ENCODE results near the gene FAM219A.

The FAM219A gene

GRCh38 chr9:34403554-34404380 is 54.6 kb downstream of the FAM219A start:
- no peak overlapping the region for H3K4me3 ChIP-seq (ENCODE audit: low read depth, low read length)
- DNase-seq (ENCODE audit: low read depth) = peak; percentile 33
- in situ Hi-C loops (cut with HindIII; ENCODE audit: low sequenced_read_pairs) = no loop called here
- TF ChIP-seq, protein P1, sequence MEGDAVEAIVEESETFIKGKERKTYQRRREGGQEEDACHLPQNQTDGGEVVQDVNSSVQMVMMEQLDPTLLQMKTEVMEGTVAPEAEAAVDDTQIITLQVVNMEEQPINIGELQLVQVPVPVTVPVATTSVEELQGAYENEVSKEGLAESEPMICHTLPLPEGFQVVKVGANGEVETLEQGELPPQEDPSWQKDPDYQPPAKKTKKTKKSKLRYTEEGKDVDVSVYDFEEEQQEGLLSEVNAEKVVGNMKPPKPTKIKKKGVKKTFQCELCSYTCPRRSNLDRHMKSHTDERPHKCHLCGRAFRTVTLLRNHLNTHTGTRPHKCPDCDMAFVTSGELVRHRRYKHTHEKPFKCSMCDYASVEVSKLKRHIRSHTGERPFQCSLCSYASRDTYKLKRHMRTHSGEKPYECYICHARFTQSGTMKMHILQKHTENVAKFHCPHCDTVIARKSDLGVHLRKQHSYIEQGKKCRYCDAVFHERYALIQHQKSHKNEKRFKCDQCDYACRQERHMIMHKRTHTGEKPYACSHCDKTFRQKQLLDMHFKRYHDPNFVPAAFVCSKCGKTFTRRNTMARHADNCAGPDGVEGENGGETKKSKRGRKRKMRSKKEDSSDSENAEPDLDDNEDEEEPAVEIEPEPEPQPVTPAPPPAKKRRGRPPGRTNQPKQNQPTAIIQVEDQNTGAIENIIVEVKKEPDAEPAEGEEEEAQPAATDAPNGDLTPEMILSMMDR (IDR thresholded peaks at IDR 0.05; ENCODE audit: low read depth, low read length, missing control alignments) = peak; percentile 98

- no peak overlapping the region for H3K4me3 ChIP-seq (ENCODE audit: low read depth, low read length)
- DNase-seq (ENCODE audit: low read depth) = no peak
- in situ Hi-C loops (cut with HindIII; ENCODE audit: low sequenced_read_pairs) = no loop called here
Observed at GRCh38 chr9:34400686-34401602, 57.4 kb downstream of the FAM219A start.

GRCh38 chr9:34400275-34400674 is 58.1 kb downstream of the FAM219A start:
- in situ Hi-C loops (cut with HindIII; ENCODE audit: low sequenced_read_pairs) = no loop called here
- DNase-seq (ENCODE audit: low read depth) = no peak
- TF ChIP-seq, protein P1 (IDR thresholded peaks at IDR 0.05; ENCODE audit: low read depth, low read length, missing control alignments) = peak; percentile 25
- H3K4me3 ChIP-seq (ENCODE audit: low read depth, low read length) = no peak overlapping the region

More at GRCh38 chr9:34400686-34401602, 57.4 kb downstream of the FAM219A start:
- TF ChIP-seq, protein P1 (IDR thresholded peaks at IDR 0.05; ENCODE audit: low read depth, low read length, missing control alignments) = no peak

- in situ Hi-C loops (cut with HindIII; ENCODE audit: low sequenced_read_pairs) = no loop called here
- TF ChIP-seq, protein P1 (IDR thresholded peaks at IDR 0.05; ENCODE audit: low read depth, low read length, missing control alignments) = no peak
- DNase-seq (ENCODE audit: low read depth) = no peak
- no peak overlapping the region for H3K4me3 ChIP-seq (ENCODE audit: low read depth, low read length)
Observed at GRCh38 chr9:34399729-34400128, 58.6 kb downstream of the FAM219A start.

DNA sequence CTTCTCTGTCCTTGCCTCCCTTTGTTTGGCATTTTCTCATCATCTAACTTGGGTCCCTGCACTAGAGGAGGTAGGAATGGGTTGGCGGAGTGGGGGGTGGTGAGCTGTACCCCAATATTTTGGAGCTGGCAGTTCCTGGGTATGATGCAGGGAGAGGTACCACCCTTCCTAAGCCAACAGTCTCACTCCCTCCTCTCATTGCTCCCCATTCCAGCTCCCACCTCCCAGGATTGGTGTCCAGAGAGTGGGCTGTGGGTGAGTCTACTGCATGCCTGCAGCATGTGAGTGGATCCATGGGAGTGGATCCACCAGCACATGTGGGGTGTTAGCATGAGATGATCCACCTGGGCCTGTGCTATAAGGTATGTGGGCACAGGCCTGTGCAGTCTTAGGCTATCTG is 59.5 kb downstream of the FAM219A start:
- no peak for DNase-seq (ENCODE audit: low read depth)
- H3K4me3 ChIP-seq (ENCODE audit: low read depth, low read length) = no peak overlapping the region
- in situ Hi-C loops (cut with HindIII; ENCODE audit: low sequenced_read_pairs) = no loop called here
- TF ChIP-seq, protein P1 (IDR thresholded peaks at IDR 0.05; ENCODE audit: low read depth, low read length, missing control alignments) = no peak
